ENCODE measurements around the gene ARHGEF28. TPM values are rescaled to one million over a fixed set of nuclear protein-coding genes. Genes with fewer than 3 reads are reported as not detected.

ARHGEF28 gene
- total and polyA plus RNA-seq, 9 of the 15 experiments (the other 6 are each of a cell fraction or from before 2014, with no cell fraction given), result 0.27 TPM; not detected in 8

- FAIRE-seq, result no peak
- no TSS peak for BruUV-seq (replicated peaks)
- POLR2A ChIA-PET, result interaction anchor here (0.6 kb wide), 1 partner anchor 9 kb away, joined by 3 read pairs; no protein-coding TSS in a partner anchor
These were observed 332.0 kb downstream of the ARHGEF28 start for GRCh38 chr5:73958037-73958436.

More at GRCh38 chr5:73958037-73958436, 332.0 kb downstream of the ARHGEF28 start:
- CTCF ChIA-PET (ENCODE audit: low intra/inter-chr PET ratio), result no interaction called here
- no peak for ATAC-seq
- no peaks in the 10 kb centered on the region for H3K9me1 ChIP-seq (ENCODE audit: control insufficient read depth, insufficient read depth, low read length)
- intact Hi-C loops (cut with micrococcal nuclease) (no loop called here), in situ Hi-C loops (cut with MboI) (no loop called here)
- no peak overlapping the region for H3K9ac ChIP-seq (ENCODE audit: insufficient read depth in 1 of 2, low read depth in 2 of 2, low read length in 2 of 2)
- no peak overlapping the region for H3K4me2 ChIP-seq (ENCODE audit: insufficient read depth, low read length)
- no peak overlapping the region for H3K4me3 ChIP-seq
- TF ChIP-seq CEBPG (CRISPR knock-in tag; IDR thresholded peaks at IDR 0.05), result no peak
- TF ChIP-seq CEBPG (tag; conservative IDR thresholded peaks at IDR 0.05 in 1 of 2, IDR thresholded peaks at IDR 0.05 in 1 of 2), result peak in 1 of 2 experiments; percentile 72; a peak in 2 of 4 replicates
- no peak for TF ChIP-seq ZNF77 (CRISPR knock-in tag; IDR thresholded peaks at IDR 0.05)
- TF ChIP-seq VEZF1 (CRISPR knock-in tag; IDR thresholded peaks at IDR 0.05), result no peak
- no peak for TF ChIP-seq TAL1 (IDR thresholded peaks at IDR 0.05)
- peak; percentile 61 for TF ChIP-seq CEBPB (tag; IDR thresholded peaks at IDR 0.05)
- peaks cover 0 to 6% of the 10 kb centered on the region in 2 experiments; a peak in 4 of 5 replicates for H3K27me3 ChIP-seq (ENCODE audit: control insufficient read depth in 2 of 2, insufficient read depth in 2 of 2, low read length in 2 of 2)
- H2AFZ ChIP-seq (ENCODE audit: low read depth, low read length), result no peak overlapping the region
- H3K27ac ChIP-seq (ENCODE audit: extremely low read depth, low read depth, low read length), result no peak overlapping the region
- DNase-seq (ENCODE audit: extremely low read depth in 1 of 4, low spot score in 3 of 4), result no peak
- 0% methylated on average over 2 of the region's 2 CpGs for WGBS (ENCODE audit: insufficient coverage, low coverage, missing lambda C conversion rate)
- H3K4me1 ChIP-seq (replicated peaks in 1 of 2; ENCODE audit: control insufficient read depth in 2 of 2, insufficient read depth in 2 of 2, low read length in 2 of 2), result no peaks in the 10 kb centered on the region
- no peaks in the 10 kb centered on the region for H3K9me3 ChIP-seq (replicated peaks; ENCODE audit: control insufficient read depth, insufficient read depth, low read depth, low read length)
- no peaks in the 10 kb centered on the region for H3K36me3 ChIP-seq (ENCODE audit: control insufficient read depth, insufficient read depth, low read length)
- H3K79me2 ChIP-seq (ENCODE audit: control insufficient read depth, insufficient read depth, low read length), result no peaks in the 10 kb centered on the region
- H4K20me1 ChIP-seq (replicated peaks; ENCODE audit: control insufficient read depth, insufficient read depth, low read length), result no peaks in the 10 kb centered on the region
